GM18868 (cell line): ENCODE results near the gene HSPBP1.

Source experiments
- ATAC-seq: cut with Tn5 transposase; IDR thresholded peaks from one replicate; pipeline ENCODE4 v1.9.1; 2021; ENCODE audit warnings: mild to moderate bottlenecking, moderate library complexity; ENCODE audit not compliant: unreplicated experiment

HSPBP1 gene

DNA sequence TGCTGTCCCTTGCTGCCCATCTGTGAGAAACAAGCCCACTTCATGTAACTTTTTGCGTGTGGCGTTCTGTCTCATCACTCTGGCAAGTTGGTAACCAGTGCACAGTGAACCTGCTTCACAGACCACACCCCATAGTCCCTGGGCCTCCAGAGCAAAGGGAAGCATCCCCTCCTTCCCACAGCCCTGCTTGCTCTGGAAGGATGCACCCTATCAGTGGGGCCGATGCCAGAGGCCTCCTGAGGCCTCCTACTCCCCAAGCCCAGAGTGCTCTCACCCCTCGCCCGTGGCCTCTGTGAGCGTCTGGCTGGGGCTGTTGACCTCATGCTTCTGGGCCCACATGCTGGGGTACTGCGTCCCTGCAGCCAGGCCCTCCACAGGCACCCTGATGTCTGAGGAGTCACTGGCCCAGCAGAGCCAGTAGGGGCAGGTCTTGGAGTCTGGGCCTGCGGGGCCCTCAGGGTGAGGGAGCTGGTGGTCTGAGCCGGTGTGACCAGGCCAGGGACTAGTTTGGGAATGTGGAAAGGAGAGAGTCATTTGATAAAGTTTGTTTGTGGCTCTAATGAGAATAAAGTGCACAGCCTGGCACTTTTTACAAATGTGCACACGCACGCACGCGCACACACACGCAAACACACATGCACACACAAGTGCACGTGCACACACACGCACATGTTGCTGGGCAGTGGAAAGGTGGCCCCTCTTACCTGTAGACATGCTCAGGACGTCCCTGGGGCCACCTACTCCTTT is 56.4 kb downstream of the HSPBP1 start:
- ATAC-seq = no peak

GRCh38 chr19:55220525-55220924 is 59.4 kb downstream of the HSPBP1 start:
- ATAC-seq = no peak

DNA sequence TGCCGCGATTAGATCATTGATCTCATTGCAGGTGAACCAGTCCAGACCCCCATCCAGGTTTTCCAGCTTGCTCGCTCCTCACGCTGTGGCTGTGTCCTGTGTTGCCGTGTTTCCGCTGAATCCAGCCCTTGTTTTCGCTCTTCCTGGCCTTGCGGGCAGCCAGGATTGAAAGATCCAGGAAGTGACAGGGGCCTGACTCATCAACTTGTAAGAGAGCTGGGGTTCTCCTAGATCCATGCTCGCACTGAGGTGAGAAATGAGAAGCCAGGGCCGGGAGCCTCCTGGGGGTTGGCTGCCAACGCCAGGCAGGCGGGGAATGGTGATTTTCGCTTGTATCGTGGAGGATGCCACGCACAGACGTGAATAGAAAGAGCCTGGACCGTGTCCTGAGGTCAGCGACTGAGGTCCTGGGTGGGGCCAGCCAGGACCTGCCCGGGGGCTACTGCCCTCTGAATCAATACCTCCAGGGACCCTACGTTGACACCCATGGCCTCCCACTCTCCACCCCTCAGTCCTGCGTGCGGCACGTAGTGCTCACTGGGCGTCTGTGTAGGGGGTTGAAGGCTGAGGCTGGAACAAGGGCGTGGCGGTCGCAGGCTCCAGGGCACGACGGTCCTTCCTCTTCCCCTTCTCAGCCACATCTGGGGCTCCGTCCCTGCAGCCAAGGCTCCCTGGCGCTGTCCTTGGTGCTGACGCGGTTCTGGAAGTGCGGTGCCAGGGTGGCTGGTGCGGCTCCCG is 63.3 kb downstream of the HSPBP1 start:
- ATAC-seq = no peak

DNA sequence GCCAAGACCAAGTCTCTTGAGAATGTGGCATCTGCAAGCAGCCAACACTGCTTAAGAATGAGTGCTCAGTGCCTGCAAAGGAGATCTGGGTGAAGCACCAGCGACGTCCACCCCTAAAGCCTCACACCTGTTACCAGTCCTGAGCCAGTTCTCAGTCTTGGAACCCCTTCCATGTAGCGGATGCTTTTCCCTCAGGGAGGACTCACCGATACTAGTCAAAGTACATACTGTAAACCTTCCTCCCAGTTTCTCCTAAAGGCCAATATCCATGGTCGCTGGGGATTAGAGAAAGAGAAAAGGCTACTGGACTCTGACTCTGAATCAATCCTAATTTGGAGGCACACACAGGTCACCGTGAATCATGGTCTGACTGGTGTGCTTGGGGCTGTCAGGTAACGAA is 66.4 kb downstream of the HSPBP1 start:
- ATAC-seq = no peak

- ATAC-seq = no peak
Observed at GRCh38 chr19:55212447-55212846, 67.5 kb downstream of the HSPBP1 start.
